Measurements from ENCODE around the gene CA10. TPM values are rescaled to one million over a fixed set of nuclear protein-coding genes. Genes with fewer than 3 reads are reported as not detected.
A peak's percentile ranks its signal among the peaks of the same experiment; 100 is the strongest.

The CA10 gene
- total RNA-seq, 6 experiments from 2014 or later = not detected

DNA sequence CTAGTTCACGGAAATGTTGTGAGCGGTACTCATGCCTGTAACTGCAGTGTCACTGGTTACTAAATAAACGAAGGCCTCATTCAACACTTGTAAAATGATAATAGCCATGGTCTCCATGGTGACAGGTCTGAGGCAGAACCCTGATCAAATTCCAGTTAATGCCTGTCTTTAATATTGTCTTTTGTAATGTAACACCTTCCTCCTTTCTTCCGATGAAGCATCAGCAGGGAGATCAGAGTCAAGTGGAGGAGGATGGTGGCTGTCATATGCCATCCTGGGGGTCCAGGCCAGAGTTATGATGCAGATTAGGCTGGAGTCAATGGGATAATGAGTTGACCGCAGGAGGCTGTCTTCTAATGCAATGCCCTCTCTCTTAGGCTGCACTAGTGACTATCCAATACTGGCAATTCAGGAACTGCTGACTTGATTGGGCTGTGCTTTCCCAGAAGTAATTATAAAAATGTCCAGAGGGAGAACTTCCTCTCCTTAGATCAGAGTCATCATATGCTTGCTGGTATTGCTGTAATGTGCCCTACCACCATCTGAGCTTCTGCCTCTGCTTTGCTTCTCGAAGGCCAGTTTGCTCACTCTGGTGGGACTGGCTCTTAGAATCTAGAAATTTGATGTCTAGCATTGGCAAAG is 419.1 kb downstream of the CA10 start:
- Mint-ChIP-seq H3K36me3 (ENCODE audit: low read depth) (no peaks in the 10 kb centered on the region), H3K27me3 (ENCODE audit: insufficient read depth) (no peaks in the 10 kb centered on the region; the same call in 1 of the 2 replicates), H3K4me1 (ENCODE audit: low read depth) (no peaks in the 10 kb centered on the region), H3K4me3 (no peak overlapping the region), H3K9me3 (peaks cover 47% of the 10 kb centered on the region), H3K27ac (no peak overlapping the region)
- DNase-seq = no peak
- TF ChIP-seq CTCF (IDR thresholded peaks at IDR 0.05) = no peak

- H3K4me1 Mint-ChIP-seq (ENCODE audit: low read depth) = no peaks in the 10 kb centered on the region
- no peaks in the 10 kb centered on the region; the same call in 1 of the 2 replicates for H3K27me3 Mint-ChIP-seq (ENCODE audit: insufficient read depth)
- DNase-seq = no peak
- H3K9me3 Mint-ChIP-seq = peaks cover 36% of the 10 kb centered on the region
- H3K4me3 Mint-ChIP-seq = no peak overlapping the region
- no peaks in the 10 kb centered on the region for H3K36me3 Mint-ChIP-seq (ENCODE audit: low read depth)
- no peak overlapping the region for H3K27ac Mint-ChIP-seq
- no peak for TF ChIP-seq CTCF (IDR thresholded peaks at IDR 0.05)
Observed at GRCh38 chr17:51736356-51736755, 422.2 kb downstream of the CA10 start.

GRCh38 chr17:51734976-51735375 is 423.5 kb downstream of the CA10 start:
- H3K27ac Mint-ChIP-seq = no peak overlapping the region
- H3K4me3 Mint-ChIP-seq = no peak overlapping the region
- no peaks in the 10 kb centered on the region; the same call in 1 of the 2 replicates for H3K27me3 Mint-ChIP-seq (ENCODE audit: insufficient read depth)

DNA sequence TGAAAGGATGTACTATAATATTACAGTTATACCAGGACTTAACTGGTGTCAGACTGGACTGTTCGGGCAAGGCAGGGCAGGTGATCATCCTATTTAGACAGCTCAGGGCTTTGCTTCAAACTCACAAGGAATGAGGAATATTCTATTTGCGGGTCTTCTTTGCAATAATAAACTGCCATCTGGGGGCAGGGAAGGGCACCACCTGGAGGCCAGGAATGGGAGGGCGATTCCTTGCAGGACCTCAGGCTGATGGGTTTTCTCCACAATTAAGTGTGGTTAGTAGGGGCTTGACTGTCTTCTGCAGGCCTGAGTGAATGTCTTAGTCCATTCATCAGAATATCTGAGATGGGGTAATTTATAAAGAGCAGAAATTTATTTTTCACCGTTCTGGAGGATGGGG is 424.1 kb downstream of the CA10 start:
- Mint-ChIP-seq H3K4me1 (ENCODE audit: low read depth) (no peaks in the 10 kb centered on the region), H3K36me3 (ENCODE audit: low read depth) (no peaks in the 10 kb centered on the region), H3K27me3 (ENCODE audit: insufficient read depth) (no peaks in the 10 kb centered on the region; the same call in 1 of the 2 replicates), H3K27ac (no peak overlapping the region), H3K4me3 (no peak overlapping the region), H3K9me3 (peaks cover 39% of the 10 kb centered on the region)
- DNase-seq = no peak
- peak; percentile 31 for TF ChIP-seq CTCF (IDR thresholded peaks at IDR 0.05)

More at GRCh38 chr17:51734976-51735375, 423.5 kb downstream of the CA10 start:
- H3K36me3 Mint-ChIP-seq (ENCODE audit: low read depth) = no peaks in the 10 kb centered on the region
- H3K9me3 Mint-ChIP-seq = peaks cover 39% of the 10 kb centered on the region
- no peak for DNase-seq
- no peaks in the 10 kb centered on the region for H3K4me1 Mint-ChIP-seq (ENCODE audit: low read depth)
- no peak for TF ChIP-seq CTCF (IDR thresholded peaks at IDR 0.05)

GRCh38 chr17:51733166-51733565 is 425.3 kb downstream of the CA10 start:
- Mint-ChIP-seq H3K4me3 (no peak overlapping the region), H3K4me1 (ENCODE audit: low read depth) (no peaks in the 10 kb centered on the region), H3K36me3 (ENCODE audit: low read depth) (no peaks in the 10 kb centered on the region), H3K9me3 (peaks cover 39% of the 10 kb centered on the region), H3K27me3 (ENCODE audit: insufficient read depth) (no peaks in the 10 kb centered on the region; the same call in 1 of the 2 replicates), H3K27ac (no peak overlapping the region)
- DNase-seq = no peak
- no peak for TF ChIP-seq CTCF (IDR thresholded peaks at IDR 0.05)
